Testis (tissue), 3 donors: ENCODE data around the gene DHX35. TPM values are rescaled to one million over a fixed set of nuclear protein-coding genes. Genes with fewer than 3 reads are reported as not detected.

Experiments used
- DNase-seq: peaks from one replicate; pipeline ENCODE4 v3.0.0-alpha.2; 2019
- H3K27ac ChIP-seq, 2 donors: fragments of 200-600 bp; sonication (generic); one replicate each; pipeline ENCODE4 v1.5.1; 2019
- H3K27me3 ChIP-seq: fragments of 200-600 bp; sonication (generic); one replicate; pipeline ENCODE4 v1.5.1; 2019
- H3K36me3 ChIP-seq: fragments of 200-600 bp; sonication (generic); one replicate; pipeline ENCODE4 v1.5.1; 2017; ENCODE audit warnings: low read depth; ENCODE audit errors: missing control alignments
- H3K4me1 ChIP-seq: fragments of 200-600 bp; sonication (generic); one replicate; pipeline ENCODE4 v1.5.1; 2019
- H3K4me3 ChIP-seq, 2 donors: fragments of 200-600 bp; sonication (generic); one replicate each; pipeline ENCODE4 v1.5.1; 2017 to 2019
- H3K9me3 ChIP-seq: fragments of 200-600 bp; sonication (generic); one replicate; pipeline ENCODE4 v1.5.1; 2017
- POLR2A ChIP-seq: fragments of 450-650 bp; IDR thresholded peaks from one replicate; pipeline ENCODE4 v1.6.1; 2017; ENCODE audit warnings: antibody characterized with exemption, mild to moderate bottlenecking, moderate library complexity
- WGBS, 2 donors: methylation state at CpG; one replicate each; pipeline ENCODE4 v1.1.5; 2018; 5-methylcytosine and 5-hydroxymethylcytosine counted together
- intact Hi-C: fragments of 100-400 bp; cut with DNase I; formaldehyde crosslinking; loops from one replicate; pipeline ENCODE4 v1.15.1; 2023; ENCODE audit warnings: low total_unique reads
- polyA plus RNA-seq: library from polyadenylated mRNA; stranded (reverse); fragments of 350-450 nt; fragmentation: Illumina TruSeq; extraction: RNeasy Lipid Tissue Mini Kit (QIAGEN cat#74804); gene quantifications from one replicate; pipeline ENCODE4 v1.2.3, GENCODE V29; 2014; ENCODE audit warnings: low read depth, low replicate concordance; ENCODE audit not compliant: insufficient read depth
- total RNA-seq, 2 donors: library from RNA; depleted of rRNA; stranded (reverse); fragments of >200 nt; gene quantifications; one replicate each; pipeline ENCODE4 v1.2.3, GENCODE V29; 2016
- TF ChIP-seq, protein P1 (sequence below), 3 experiments: fragments of 450-650 bp in 2 of 3; fragments of 200-600 bp in 1 of 3; sonication (generic) in 1 of 3; IDR thresholded peaks; one replicate each; pipeline ENCODE4 v1.5.1; 2016 to 2019; ENCODE audit warnings: antibody characterized with exemption in 3 of 3, mild to moderate bottlenecking in 2 of 3, moderate library complexity in 1 of 3

The DHX35 gene
- total and polyA plus RNA-seq, 3 donors from 2014 or later, result 15.8 to 31.2 (median 26.0) TPM

DNA sequence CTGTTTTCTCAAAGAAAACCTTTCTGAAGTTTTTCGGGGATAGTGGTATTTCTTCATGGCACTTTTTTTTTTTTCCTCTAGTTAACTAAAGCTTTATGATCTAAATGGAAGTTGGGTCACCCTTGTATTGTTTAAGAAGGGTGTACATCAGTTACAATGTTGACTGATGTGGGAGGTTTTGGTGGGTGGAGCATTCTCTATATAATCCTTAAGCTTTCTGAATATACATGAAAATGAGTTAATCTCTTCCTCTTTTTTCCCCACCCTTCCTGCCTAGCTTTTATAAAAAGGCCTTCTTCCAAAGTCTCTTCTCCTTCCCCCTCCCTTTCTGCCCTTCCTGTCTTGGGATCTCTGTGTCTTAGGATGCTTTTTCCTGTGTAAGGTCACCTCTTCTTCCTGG is 47.2 kb downstream of the DHX35 start:
- no peak overlapping the region for H3K27ac ChIP-seq
- H3K27me3 ChIP-seq, result no peaks in the 10 kb centered on the region
- no peak for TF ChIP-seq POLR2A
- TF ChIP-seq, protein P1, sequence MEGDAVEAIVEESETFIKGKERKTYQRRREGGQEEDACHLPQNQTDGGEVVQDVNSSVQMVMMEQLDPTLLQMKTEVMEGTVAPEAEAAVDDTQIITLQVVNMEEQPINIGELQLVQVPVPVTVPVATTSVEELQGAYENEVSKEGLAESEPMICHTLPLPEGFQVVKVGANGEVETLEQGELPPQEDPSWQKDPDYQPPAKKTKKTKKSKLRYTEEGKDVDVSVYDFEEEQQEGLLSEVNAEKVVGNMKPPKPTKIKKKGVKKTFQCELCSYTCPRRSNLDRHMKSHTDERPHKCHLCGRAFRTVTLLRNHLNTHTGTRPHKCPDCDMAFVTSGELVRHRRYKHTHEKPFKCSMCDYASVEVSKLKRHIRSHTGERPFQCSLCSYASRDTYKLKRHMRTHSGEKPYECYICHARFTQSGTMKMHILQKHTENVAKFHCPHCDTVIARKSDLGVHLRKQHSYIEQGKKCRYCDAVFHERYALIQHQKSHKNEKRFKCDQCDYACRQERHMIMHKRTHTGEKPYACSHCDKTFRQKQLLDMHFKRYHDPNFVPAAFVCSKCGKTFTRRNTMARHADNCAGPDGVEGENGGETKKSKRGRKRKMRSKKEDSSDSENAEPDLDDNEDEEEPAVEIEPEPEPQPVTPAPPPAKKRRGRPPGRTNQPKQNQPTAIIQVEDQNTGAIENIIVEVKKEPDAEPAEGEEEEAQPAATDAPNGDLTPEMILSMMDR (IDR thresholded peaks at IDR 0.05), result no peak
- intact Hi-C loops, result no loop called here
- no peak for DNase-seq
- no peaks in the 10 kb centered on the region for H3K9me3 ChIP-seq
- 96 to 100% methylated on average over 1 of the region's 1 CpG for WGBS, 2 donors
- H3K4me3 ChIP-seq, result no peak overlapping the region
- H3K4me1 ChIP-seq, result no peaks in the 10 kb centered on the region
- H3K36me3 ChIP-seq, result no peaks in the 10 kb centered on the region

GRCh38 chr20:39010496-39010895 is 48.4 kb downstream of the DHX35 start:
- H3K27ac ChIP-seq, result no peak overlapping the region
- WGBS, 2 donors, result 80 to 96% methylated on average over 1 of the region's 1 CpG
- H3K9me3 ChIP-seq, result no peaks in the 10 kb centered on the region
- H3K4me3 ChIP-seq, result no peak overlapping the region
- intact Hi-C loops, result no loop called here
- no peaks in the 10 kb centered on the region for H3K27me3 ChIP-seq
- no peaks in the 10 kb centered on the region for H3K4me1 ChIP-seq
- DNase-seq, result no peak
- no peaks in the 10 kb centered on the region for H3K36me3 ChIP-seq
- TF ChIP-seq, protein P1 (IDR thresholded peaks at IDR 0.05), result no peak
- no peak for TF ChIP-seq POLR2A

- Histone ChIP-seq H3K27ac (no peak overlapping the region), H3K27me3 (no peaks in the 10 kb centered on the region), H3K4me1 (no peaks in the 10 kb centered on the region), H3K4me3 (no peak overlapping the region), H3K36me3 (no peaks in the 10 kb centered on the region), H3K9me3 (no peaks in the 10 kb centered on the region)
- 91 to 97% methylated on average over 2 of the region's 2 CpGs for WGBS, 2 donors
- intact Hi-C loops, result no loop called here
- DNase-seq, result no peak
- TF ChIP-seq, protein P1 (IDR thresholded peaks at IDR 0.05), result no peak
- TF ChIP-seq POLR2A, result no peak
Observed at GRCh38 chr20:39013662-39014109, 51.5 kb downstream of the DHX35 start.

DNA sequence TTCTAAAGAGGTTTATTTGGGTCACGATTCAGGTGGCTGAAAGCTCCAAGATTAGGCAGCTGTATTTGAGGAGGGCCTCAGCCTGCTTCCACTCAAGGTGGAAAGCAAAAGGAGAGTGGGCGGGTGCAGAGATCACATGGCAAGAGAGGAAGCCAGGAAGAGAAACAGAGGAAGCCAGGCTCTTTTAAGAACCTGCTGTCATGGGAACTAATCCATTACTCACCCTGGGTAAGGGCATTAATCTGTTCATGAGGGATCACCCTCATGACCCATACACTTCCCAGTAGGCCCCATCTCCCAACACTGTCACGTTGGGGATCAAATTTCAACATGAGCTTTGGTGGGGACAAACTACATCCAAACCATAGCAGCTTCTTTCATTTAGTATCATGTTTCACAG is 53.9 kb downstream of the DHX35 start:
- TF ChIP-seq POLR2A, result no peak
- TF ChIP-seq, protein P1 (IDR thresholded peaks at IDR 0.05), result no peak
- Histone ChIP-seq H3K4me3 (no peak overlapping the region), H3K27ac (no peak overlapping the region), H3K4me1 (no peaks in the 10 kb centered on the region), H3K27me3 (no peaks in the 10 kb centered on the region), H3K9me3 (no peaks in the 10 kb centered on the region), H3K36me3 (no peaks in the 10 kb centered on the region)
- intact Hi-C loops, result no loop called here
- no peak for DNase-seq
- WGBS, 2 donors, result 89 to 92% methylated on average over 3 of the region's 3 CpGs

GRCh38 chr20:39016506-39016905 is 54.4 kb downstream of the DHX35 start:
- whole genome bisulfite sequencing, 2 donors, result 86 to 95% methylated on average over 2 of the region's 2 CpGs
- H3K4me3 ChIP-seq, result no peak overlapping the region
- H3K36me3 ChIP-seq, result no peaks in the 10 kb centered on the region
- intact Hi-C loops, result no loop called here
- H3K9me3 ChIP-seq, result no peaks in the 10 kb centered on the region
- TF ChIP-seq, protein P1 (IDR thresholded peaks at IDR 0.05), result no peak
- no peaks in the 10 kb centered on the region for H3K27me3 ChIP-seq
- no peaks in the 10 kb centered on the region for H3K4me1 ChIP-seq
- DNase-seq, result no peak
- no peak overlapping the region for H3K27ac ChIP-seq
